Neural progenitor cell (in vitro differentiated cells): ENCODE data around the gene ENSA. TPM values are rescaled to one million over a fixed set of nuclear protein-coding genes. Genes with fewer than 3 reads are reported as not detected.

Experiments used
- DNase-seq: peaks from one replicate; pipeline ENCODE4 v3.0.0-alpha.2; 2016; ENCODE audit warnings: low spot score
- H2AFZ ChIP-seq: fragments of 200-600 bp; sonication (generic); replicated peaks from 2 replicates; pipeline ENCODE4 v1.6.1; 2016; ENCODE audit warnings: antibody characterized with exemption
- H3F3A ChIP-seq: fragments of 200-600 bp; sonication (generic); 2 replicates; pipeline ENCODE4 v1.6.1; 2016; ENCODE audit warnings: antibody characterized with exemption, low read depth
- H3K27ac ChIP-seq: fragments of 200-600 bp; sonication (generic); 2 replicates; pipeline ENCODE4 v1.5.1; 2016; ENCODE audit warnings: mild to moderate bottlenecking
- H3K27me3 ChIP-seq: fragments of 200-600 bp; sonication (generic); 2 replicates; pipeline ENCODE4 v1.6.1; 2016; ENCODE audit warnings: mild to moderate bottlenecking, moderate library complexity
- H3K36me3 ChIP-seq: fragments of 200-600 bp; sonication (generic); 2 replicates; pipeline ENCODE4 v1.5.1; 2016
- H3K4me1 ChIP-seq: fragments of 200-600 bp; sonication (generic); 2 replicates; pipeline ENCODE4 v1.6.1; 2016; ENCODE audit warnings: mixed run types
- H3K4me2 ChIP-seq: fragments of 200-600 bp; sonication (generic); 2 replicates; pipeline ENCODE4 v1.6.1; 2016
- H3K4me3 ChIP-seq: fragments of 200-600 bp; sonication (generic); 2 replicates; pipeline ENCODE4 v1.5.1; 2016
- H3K79me2 ChIP-seq: fragments of 200-600 bp; sonication (generic); 2 replicates; pipeline ENCODE4 v1.6.1; 2016; ENCODE audit warnings: low read depth
- H3K9ac ChIP-seq: fragments of 200-600 bp; sonication (generic); 2 replicates; pipeline ENCODE4 v1.6.1; 2016
- H3K9me3 ChIP-seq: fragments of 200-600 bp; sonication (generic); 2 replicates; pipeline ENCODE4 v1.5.1; 2016; ENCODE audit warnings: low read depth
- H4K20me1 ChIP-seq: fragments of 200-600 bp; sonication (generic); 2 replicates; pipeline ENCODE4 v1.6.1; 2016; ENCODE audit warnings: low read depth
- H3K27ac Mint-ChIP-seq: 3 replicates; pipeline ENCODE4 v1.8.0; 2021; ENCODE audit warnings: mixed read lengths
- H3K27me3 Mint-ChIP-seq: 2 replicates; pipeline ENCODE4 v1.8.0; 2022; ENCODE audit warnings: low read depth, mild to moderate bottlenecking, inconsistent platforms, moderate library complexity, mixed read lengths; ENCODE audit not compliant: insufficient read depth
- H3K36me3 Mint-ChIP-seq: 3 replicates; pipeline ENCODE4 v1.8.0; 2021; ENCODE audit warnings: mixed read lengths
- H3K4me1 Mint-ChIP-seq: 3 replicates; pipeline ENCODE4 v1.8.0; 2021; ENCODE audit warnings: mixed read lengths
- H3K4me3 Mint-ChIP-seq: 3 replicates; pipeline ENCODE4 v1.8.0; 2021; ENCODE audit warnings: mild to moderate bottlenecking, moderate library complexity, mixed read lengths
- H3K9me3 Mint-ChIP-seq: 3 replicates; pipeline ENCODE4 v1.8.0; 2020; ENCODE audit warnings: mixed read lengths
- EZH2 ChIP-seq: fragments of 200-600 bp; sonication (generic); IDR thresholded peaks from 2 replicates; pipeline ENCODE4 v1.6.1; 2017; ENCODE audit warnings: antibody characterized with exemption, mild to moderate bottlenecking, moderate library complexity
- EZH2phosphoT487 ChIP-seq: fragments of 200-600 bp; sonication (generic); IDR thresholded peaks from 2 replicates; pipeline ENCODE4 v1.6.1; 2017; ENCODE audit warnings: antibody characterized with exemption
- total RNA-seq: library from RNA; depleted of rRNA; stranded (reverse); fragments of >200 nt; gene quantifications from 2 replicates; pipeline ENCODE4 v1.2.3, GENCODE V29; 2015; ENCODE audit warnings: low replicate concordance
- TF ChIP-seq, protein P1 (sequence below): fragments of 200-600 bp; sonication (generic); IDR thresholded peaks from 2 replicates; pipeline ENCODE4 v1.5.1; 2017; ENCODE audit warnings: antibody characterized with exemption, mild to moderate bottlenecking

ENSA gene
- total RNA-seq, 1 donor from 2014 or later: 201 TPM

DNA sequence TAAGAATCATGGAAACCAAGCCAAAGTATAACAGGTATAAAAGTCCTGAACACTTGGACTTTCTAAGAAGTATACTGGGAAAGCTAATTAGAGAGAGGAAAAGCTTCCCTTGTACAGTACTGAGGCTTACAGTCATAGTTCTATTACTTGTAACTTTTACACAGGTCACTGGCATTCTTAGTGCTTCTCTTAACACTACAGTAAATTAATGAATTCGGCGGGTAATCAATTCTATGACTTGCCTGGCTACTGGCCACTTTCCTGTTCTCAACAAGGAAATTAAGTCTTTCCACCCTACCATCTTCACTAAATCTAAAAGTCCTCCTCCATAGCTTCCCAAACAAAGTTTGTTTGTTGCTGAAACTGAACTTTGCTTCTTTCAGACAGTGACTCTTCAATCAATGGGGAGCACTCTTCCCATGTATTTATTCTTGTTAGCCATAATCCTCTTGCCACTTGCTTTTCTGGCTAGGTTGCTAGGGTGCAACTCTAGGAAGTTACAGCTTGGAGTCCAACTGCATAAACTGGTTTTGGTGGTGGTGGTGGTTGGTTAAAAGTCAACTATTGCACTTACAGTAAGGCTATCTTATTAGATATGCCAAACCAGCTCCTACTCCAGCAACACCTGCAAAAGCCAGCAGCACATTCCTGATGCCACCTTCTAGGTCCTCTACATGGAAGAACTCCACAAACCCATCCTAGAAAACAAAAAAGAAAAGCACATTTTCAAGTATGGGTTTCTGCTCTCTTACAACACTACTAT is 52.4 kb downstream of the ENSA start:
- TF ChIP-seq, protein P1, sequence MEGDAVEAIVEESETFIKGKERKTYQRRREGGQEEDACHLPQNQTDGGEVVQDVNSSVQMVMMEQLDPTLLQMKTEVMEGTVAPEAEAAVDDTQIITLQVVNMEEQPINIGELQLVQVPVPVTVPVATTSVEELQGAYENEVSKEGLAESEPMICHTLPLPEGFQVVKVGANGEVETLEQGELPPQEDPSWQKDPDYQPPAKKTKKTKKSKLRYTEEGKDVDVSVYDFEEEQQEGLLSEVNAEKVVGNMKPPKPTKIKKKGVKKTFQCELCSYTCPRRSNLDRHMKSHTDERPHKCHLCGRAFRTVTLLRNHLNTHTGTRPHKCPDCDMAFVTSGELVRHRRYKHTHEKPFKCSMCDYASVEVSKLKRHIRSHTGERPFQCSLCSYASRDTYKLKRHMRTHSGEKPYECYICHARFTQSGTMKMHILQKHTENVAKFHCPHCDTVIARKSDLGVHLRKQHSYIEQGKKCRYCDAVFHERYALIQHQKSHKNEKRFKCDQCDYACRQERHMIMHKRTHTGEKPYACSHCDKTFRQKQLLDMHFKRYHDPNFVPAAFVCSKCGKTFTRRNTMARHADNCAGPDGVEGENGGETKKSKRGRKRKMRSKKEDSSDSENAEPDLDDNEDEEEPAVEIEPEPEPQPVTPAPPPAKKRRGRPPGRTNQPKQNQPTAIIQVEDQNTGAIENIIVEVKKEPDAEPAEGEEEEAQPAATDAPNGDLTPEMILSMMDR: no peak
- TF ChIP-seq EZH2phosphoT487: no peak
- no peak for TF ChIP-seq EZH2
- H3K36me3 Mint-ChIP-seq: peaks cover 48% of the 10 kb centered on the region
- H3K27ac ChIP-seq: peak overlapping the region; percentile 100
- H3K79me2 ChIP-seq: peaks cover 91% of the 10 kb centered on the region
- peaks cover 41% of the 10 kb centered on the region for H3K4me1 Mint-ChIP-seq
- peak overlapping the region; percentile 99 for H3K4me2 ChIP-seq
- H3K27ac Mint-ChIP-seq: peak overlapping the region; percentile 99
- H4K20me1 ChIP-seq: peaks cover 62% of the 10 kb centered on the region
- H3K9me3 ChIP-seq: no peaks in the 10 kb centered on the region
- peaks cover 30% of the 10 kb centered on the region for H3K36me3 ChIP-seq
- H3K4me1 ChIP-seq: peaks cover 30% of the 10 kb centered on the region
- H3K9me3 Mint-ChIP-seq: no peaks in the 10 kb centered on the region
- H3K27me3 ChIP-seq: no peaks in the 10 kb centered on the region
- H3F3A ChIP-seq: peaks cover 78% of the 10 kb centered on the region
- peak overlapping the region; percentile 71 for H3K4me3 ChIP-seq
- H3K4me3 Mint-ChIP-seq: peak overlapping the region; percentile 96
- DNase-seq: no peak
- H3K27me3 Mint-ChIP-seq: peaks cover 2% of the 10 kb centered on the region
- peak overlapping the region; percentile 97 for H3K9ac ChIP-seq
- H2AFZ ChIP-seq: no peak overlapping the region

DNA sequence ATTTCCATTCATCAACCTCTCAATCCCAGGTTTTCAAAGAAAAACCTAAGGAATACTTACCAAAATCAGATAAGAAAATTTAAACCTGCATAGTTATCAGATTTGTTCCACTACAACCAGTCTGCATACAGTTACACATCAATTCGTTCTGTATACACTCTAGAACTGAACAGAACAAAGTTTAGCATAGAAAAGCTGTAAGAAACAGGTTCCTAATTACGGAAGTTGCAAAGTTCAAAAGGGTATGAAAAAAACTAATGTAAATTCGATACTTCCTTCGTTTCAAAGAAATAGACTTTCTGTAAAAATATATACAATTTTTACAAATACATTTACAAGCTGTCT is 53.1 kb downstream of the ENSA start:
- no peak for DNase-seq
- Histone ChIP-seq H3K4me3 (peak overlapping the region; percentile 71), H3K9me3 (no peaks in the 10 kb centered on the region), H3K27me3 (no peaks in the 10 kb centered on the region), H3K9ac (peak overlapping the region; percentile 97), H3K27ac (no peak overlapping the region), H3K4me2 (peak overlapping the region; percentile 99), H3K79me2 (peaks cover 92% of the 10 kb centered on the region), H3F3A (peaks cover 84% of the 10 kb centered on the region), H2AFZ (no peak overlapping the region), H4K20me1 (peaks cover 64% of the 10 kb centered on the region), H3K4me1 (peaks cover 30% of the 10 kb centered on the region), H3K36me3 (peaks cover 30% of the 10 kb centered on the region)
- Mint-ChIP-seq H3K4me1 (peaks cover 41% of the 10 kb centered on the region), H3K27ac (no peak overlapping the region), H3K27me3 (peaks cover 2% of the 10 kb centered on the region), H3K4me3 (peak overlapping the region; percentile 96), H3K9me3 (no peaks in the 10 kb centered on the region), H3K36me3 (peaks cover 48% of the 10 kb centered on the region)
- TF ChIP-seq, protein P1: no peak

DNA sequence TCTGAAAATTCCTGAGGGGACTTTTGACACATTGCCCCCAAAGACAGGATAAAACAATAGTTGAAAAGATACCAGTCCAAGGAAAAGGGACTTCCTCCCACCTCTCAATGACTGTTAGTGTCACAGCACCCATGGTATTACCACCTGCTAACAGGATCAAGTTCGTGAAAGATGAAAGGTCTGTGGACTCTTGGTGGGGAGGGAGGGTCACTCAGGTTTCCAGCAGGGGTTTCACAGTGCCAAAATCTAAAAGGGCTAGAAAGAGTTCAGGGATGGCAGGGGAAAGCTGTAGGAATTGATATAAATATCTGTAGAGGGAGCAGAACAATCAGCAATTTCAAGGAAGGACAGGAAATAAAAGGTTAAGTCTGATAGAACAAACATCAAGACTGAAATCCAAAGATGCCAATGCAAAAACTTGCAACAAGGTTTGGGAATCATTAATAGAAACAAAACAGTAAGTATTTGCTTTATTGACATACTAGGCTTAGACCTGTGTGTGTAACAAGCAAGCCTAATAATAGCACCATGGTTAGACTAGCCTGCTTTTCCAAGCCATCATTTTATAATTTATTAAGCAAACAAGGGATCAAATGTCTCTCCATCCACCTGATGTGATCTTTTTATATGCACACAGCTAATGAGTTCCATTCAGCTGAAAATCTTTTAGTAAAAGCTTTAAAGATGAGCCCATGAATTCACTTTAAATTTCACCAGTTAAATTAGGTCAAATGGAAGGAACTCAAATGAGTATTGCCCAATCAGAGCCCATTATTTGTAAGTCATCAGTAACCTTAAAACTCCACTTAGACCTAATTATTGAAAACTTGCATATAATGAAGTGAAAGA is 53.7 kb downstream of the ENSA start:
- H3K4me2 ChIP-seq: peak overlapping the region; percentile 99
- Mint-ChIP-seq H3K27me3 (peaks cover 2% of the 10 kb centered on the region), H3K27ac (no peak overlapping the region), H3K36me3 (peaks cover 51% of the 10 kb centered on the region), H3K4me1 (peaks cover 39% of the 10 kb centered on the region), H3K4me3 (peak overlapping the region; percentile 77), H3K9me3 (no peaks in the 10 kb centered on the region)
- H3K36me3 ChIP-seq: peaks cover 30% of the 10 kb centered on the region
- H3K4me3 ChIP-seq: peak overlapping the region; percentile 71
- peak overlapping the region; percentile 97 for H3K9ac ChIP-seq
- no peaks in the 10 kb centered on the region for H3K9me3 ChIP-seq
- peaks cover 93% of the 10 kb centered on the region for H3K79me2 ChIP-seq
- H4K20me1 ChIP-seq: peaks cover 68% of the 10 kb centered on the region
- H3F3A ChIP-seq: peaks cover 90% of the 10 kb centered on the region
- TF ChIP-seq EZH2 (no peak), EZH2phosphoT487 (no peak)
- TF ChIP-seq, protein P1: no peak
- peak overlapping the region; percentile 45 for H3K27ac ChIP-seq
- no peak for DNase-seq
- H3K4me1 ChIP-seq: peaks cover 30% of the 10 kb centered on the region
- H2AFZ ChIP-seq: no peak overlapping the region
- no peaks in the 10 kb centered on the region for H3K27me3 ChIP-seq
